ENCODE data around the gene IFNA2. TPM values are rescaled to one million over a fixed set of nuclear protein-coding genes. Genes with fewer than 3 reads are reported as not detected.
"Not testable (repeated sequence)": the region's sequence is repeated elsewhere in the genome, so short reads cannot be mapped to it uniquely, and the experiment has no call there.

The IFNA2 gene
- total and polyA plus RNA-seq, 2 experiments from 2014 or later = not detected

- Mint-ChIP-seq H3K4me1 (peaks cover 18% of the 10 kb centered on the region; the same call in 2 of the 3 replicates), H3K27ac (no peak overlapping the region), H3K9me3 (no peaks in the 10 kb centered on the region), H3K4me3 (no peak overlapping the region), H3K27me3 (ENCODE audit: insufficient read depth, low read depth, poor library complexity) (no peaks in the 10 kb centered on the region), H3K36me3 (ENCODE audit: low read depth) (no peaks in the 10 kb centered on the region)
- H3K79me2 ChIP-seq (replicated peaks; ENCODE audit: insufficient read depth) = no peaks in the 10 kb centered on the region
- 0 out of 2 replicates have a peak, but pooled peaks cover 8% of the 10 kb centered on the region for H3K4me1 ChIP-seq (ENCODE audit: insufficient read depth)
- H3K36me3 ChIP-seq (ENCODE audit: insufficient read depth) = no peaks in the 10 kb centered on the region
- H2AFZ ChIP-seq = no peak overlapping the region
- TF ChIP-seq, protein P1, sequence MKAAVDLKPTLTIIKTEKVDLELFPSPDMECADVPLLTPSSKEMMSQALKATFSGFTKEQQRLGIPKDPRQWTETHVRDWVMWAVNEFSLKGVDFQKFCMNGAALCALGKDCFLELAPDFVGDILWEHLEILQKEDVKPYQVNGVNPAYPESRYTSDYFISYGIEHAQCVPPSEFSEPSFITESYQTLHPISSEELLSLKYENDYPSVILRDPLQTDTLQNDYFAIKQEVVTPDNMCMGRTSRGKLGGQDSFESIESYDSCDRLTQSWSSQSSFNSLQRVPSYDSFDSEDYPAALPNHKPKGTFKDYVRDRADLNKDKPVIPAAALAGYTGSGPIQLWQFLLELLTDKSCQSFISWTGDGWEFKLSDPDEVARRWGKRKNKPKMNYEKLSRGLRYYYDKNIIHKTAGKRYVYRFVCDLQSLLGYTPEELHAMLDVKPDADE (IDR thresholded peaks at IDR 0.05) = no peak
- TF ChIP-seq, protein P2, sequence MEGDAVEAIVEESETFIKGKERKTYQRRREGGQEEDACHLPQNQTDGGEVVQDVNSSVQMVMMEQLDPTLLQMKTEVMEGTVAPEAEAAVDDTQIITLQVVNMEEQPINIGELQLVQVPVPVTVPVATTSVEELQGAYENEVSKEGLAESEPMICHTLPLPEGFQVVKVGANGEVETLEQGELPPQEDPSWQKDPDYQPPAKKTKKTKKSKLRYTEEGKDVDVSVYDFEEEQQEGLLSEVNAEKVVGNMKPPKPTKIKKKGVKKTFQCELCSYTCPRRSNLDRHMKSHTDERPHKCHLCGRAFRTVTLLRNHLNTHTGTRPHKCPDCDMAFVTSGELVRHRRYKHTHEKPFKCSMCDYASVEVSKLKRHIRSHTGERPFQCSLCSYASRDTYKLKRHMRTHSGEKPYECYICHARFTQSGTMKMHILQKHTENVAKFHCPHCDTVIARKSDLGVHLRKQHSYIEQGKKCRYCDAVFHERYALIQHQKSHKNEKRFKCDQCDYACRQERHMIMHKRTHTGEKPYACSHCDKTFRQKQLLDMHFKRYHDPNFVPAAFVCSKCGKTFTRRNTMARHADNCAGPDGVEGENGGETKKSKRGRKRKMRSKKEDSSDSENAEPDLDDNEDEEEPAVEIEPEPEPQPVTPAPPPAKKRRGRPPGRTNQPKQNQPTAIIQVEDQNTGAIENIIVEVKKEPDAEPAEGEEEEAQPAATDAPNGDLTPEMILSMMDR (conservative IDR thresholded peaks at IDR 0.05; ENCODE audit: low read depth in 2 of 2) = no peak
- no peak for TF ChIP-seq EZH2phosphoT487 (IDR thresholded peaks at IDR 0.05; ENCODE audit: unreplicated experiment)
- TF ChIP-seq STAT1 (IDR thresholded peaks at IDR 0.05; ENCODE audit: unreplicated experiment) = no peak
- H4K20me1 ChIP-seq (replicated peaks; ENCODE audit: insufficient read depth) = no peaks in the 10 kb centered on the region
- DNase-seq (ENCODE audit: low spot score) = peak; percentile 69
- no peaks in the 10 kb centered on the region for H3K9me2 ChIP-seq (ENCODE audit: insufficient read depth)
- H3K4me2 ChIP-seq = no peak overlapping the region; the same call in 1 of the 2 replicates
- no peaks in the 10 kb centered on the region for H3K27me3 ChIP-seq (ENCODE audit: insufficient read depth)
- ATAC-seq = peak; percentile 97
- H3K4me3 ChIP-seq = no peak overlapping the region
- no peaks in the 10 kb centered on the region for H3F3A ChIP-seq (replicated peaks; ENCODE audit: low read depth)
- H3K27ac ChIP-seq (ENCODE audit: low read depth) = peak overlapping the region; percentile 47; the same call in 1 of the 2 replicates
Observed at GRCh38 chr9:21381448-21382339, 3.5 kb downstream of the IFNA2 start.

DNA sequence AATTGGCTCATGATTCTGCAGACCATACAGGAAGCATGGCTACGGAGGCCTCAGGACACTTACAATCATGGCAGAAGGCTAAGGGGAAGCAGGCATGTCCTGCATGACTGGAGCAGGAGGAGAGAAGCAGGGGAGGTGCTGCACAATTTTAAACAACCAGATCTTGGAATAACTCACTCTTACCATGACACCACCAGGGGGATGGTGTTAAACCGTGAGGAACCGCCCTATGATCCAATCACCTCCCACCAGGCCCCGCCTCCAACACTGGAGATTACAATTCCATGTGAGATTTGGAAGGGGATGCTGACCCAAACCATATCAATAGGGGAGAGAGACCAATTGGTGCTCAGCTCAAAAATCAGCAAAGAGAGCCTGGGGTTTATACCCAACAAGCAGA lies 13.7 kb downstream of the IFNA2 start:
- not testable (repeated sequence) for H3K27ac Mint-ChIP-seq; H3K27me3 ChIP-seq (ENCODE audit: insufficient read depth); DNase-seq (ENCODE audit: low spot score); H3K9me3 Mint-ChIP-seq; H3K4me1 ChIP-seq (ENCODE audit: insufficient read depth); H3K27ac ChIP-seq (ENCODE audit: low read depth); H3K9me2 ChIP-seq (ENCODE audit: insufficient read depth); H3K4me1 Mint-ChIP-seq; H3K79me2 ChIP-seq (replicated peaks; ENCODE audit: insufficient read depth); H2AFZ ChIP-seq; H3K36me3 ChIP-seq (ENCODE audit: insufficient read depth); H3F3A ChIP-seq (replicated peaks; ENCODE audit: low read depth); H4K20me1 ChIP-seq (replicated peaks; ENCODE audit: insufficient read depth); H3K27me3 Mint-ChIP-seq (ENCODE audit: insufficient read depth, low read depth, poor library complexity); H3K36me3 Mint-ChIP-seq (ENCODE audit: low read depth); H3K4me2 ChIP-seq; H3K4me3 ChIP-seq; H3K4me3 Mint-ChIP-seq
- ATAC-seq = peak; percentile 58

- Histone ChIP-seq H3K27me3 (ENCODE audit: insufficient read depth) (no peaks in the 10 kb centered on the region), H2AFZ (no peak within 1 kb of the TSS), H3K79me2 (replicated peaks; ENCODE audit: insufficient read depth) (no peaks in the 10 kb centered on the region), H3K27ac (ENCODE audit: low read depth) (no peak within 1 kb of the TSS), H3K4me3 (no peak within 1 kb of the TSS), H4K20me1 (replicated peaks; ENCODE audit: insufficient read depth) (no peaks in the 10 kb centered on the region), H3F3A (replicated peaks; ENCODE audit: low read depth) (no peaks in the 10 kb centered on the region), H3K9me2 (ENCODE audit: insufficient read depth) (0 out of 2 replicates have a peak, but pooled peaks cover 3% of the 10 kb centered on the region), H3K4me1 (ENCODE audit: insufficient read depth) (no peaks in the 10 kb centered on the region), H3K36me3 (ENCODE audit: insufficient read depth) (no peaks in the 10 kb centered on the region), H3K4me2 (no peak within 1 kb of the TSS)
- no peak within 1 kb of the TSS for H3K4me3 Mint-ChIP-seq
- H3K36me3 Mint-ChIP-seq (ENCODE audit: low read depth) = no peaks in the 10 kb centered on the region
- peaks cover 2% of the 10 kb centered on the region for H3K27me3 Mint-ChIP-seq (ENCODE audit: insufficient read depth, low read depth, poor library complexity)
- TF ChIP-seq, protein P3, sequence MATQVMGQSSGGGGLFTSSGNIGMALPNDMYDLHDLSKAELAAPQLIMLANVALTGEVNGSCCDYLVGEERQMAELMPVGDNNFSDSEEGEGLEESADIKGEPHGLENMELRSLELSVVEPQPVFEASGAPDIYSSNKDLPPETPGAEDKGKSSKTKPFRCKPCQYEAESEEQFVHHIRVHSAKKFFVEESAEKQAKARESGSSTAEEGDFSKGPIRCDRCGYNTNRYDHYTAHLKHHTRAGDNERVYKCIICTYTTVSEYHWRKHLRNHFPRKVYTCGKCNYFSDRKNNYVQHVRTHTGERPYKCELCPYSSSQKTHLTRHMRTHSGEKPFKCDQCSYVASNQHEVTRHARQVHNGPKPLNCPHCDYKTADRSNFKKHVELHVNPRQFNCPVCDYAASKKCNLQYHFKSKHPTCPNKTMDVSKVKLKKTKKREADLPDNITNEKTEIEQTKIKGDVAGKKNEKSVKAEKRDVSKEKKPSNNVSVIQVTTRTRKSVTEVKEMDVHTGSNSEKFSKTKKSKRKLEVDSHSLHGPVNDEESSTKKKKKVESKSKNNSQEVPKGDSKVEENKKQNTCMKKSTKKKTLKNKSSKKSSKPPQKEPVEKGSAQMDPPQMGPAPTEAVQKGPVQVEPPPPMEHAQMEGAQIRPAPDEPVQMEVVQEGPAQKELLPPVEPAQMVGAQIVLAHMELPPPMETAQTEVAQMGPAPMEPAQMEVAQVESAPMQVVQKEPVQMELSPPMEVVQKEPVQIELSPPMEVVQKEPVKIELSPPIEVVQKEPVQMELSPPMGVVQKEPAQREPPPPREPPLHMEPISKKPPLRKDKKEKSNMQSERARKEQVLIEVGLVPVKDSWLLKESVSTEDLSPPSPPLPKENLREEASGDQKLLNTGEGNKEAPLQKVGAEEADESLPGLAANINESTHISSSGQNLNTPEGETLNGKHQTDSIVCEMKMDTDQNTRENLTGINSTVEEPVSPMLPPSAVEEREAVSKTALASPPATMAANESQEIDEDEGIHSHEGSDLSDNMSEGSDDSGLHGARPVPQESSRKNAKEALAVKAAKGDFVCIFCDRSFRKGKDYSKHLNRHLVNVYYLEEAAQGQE (IDR thresholded peaks at IDR 0.05; ENCODE audit: unreplicated experiment) = no peak
- no peaks in the 10 kb centered on the region for H3K9me3 Mint-ChIP-seq
- no peak within 1 kb of the TSS for H3K27ac Mint-ChIP-seq
- DNase-seq (ENCODE audit: low spot score) (no peak), ATAC-seq (no peak)
- H3K4me1 Mint-ChIP-seq = no peaks in the 10 kb centered on the region; the same call in 1 of the 3 replicates
Observed at GRCh38 chr9:21367957-21368356, 17.2 kb downstream of the IFNA2 start, which contains the start of gene IFNA13. Gene IFNA13 (minus strand): TSS chr9:21368057. CDS start chr9:21368010, 47 bp downstream.

GRCh38 chr9:21367169-21367568 lies 18.0 kb downstream of the IFNA2 start:
- not testable (repeated sequence) for H3K9me3 Mint-ChIP-seq; H3K36me3 Mint-ChIP-seq (ENCODE audit: low read depth); H3K27me3 Mint-ChIP-seq (ENCODE audit: insufficient read depth, low read depth, poor library complexity); H2AFZ ChIP-seq; DNase-seq (ENCODE audit: low spot score); H3K36me3 ChIP-seq (ENCODE audit: insufficient read depth); H3K4me3 Mint-ChIP-seq; H3K4me3 ChIP-seq; H3K4me1 ChIP-seq (ENCODE audit: insufficient read depth); H3F3A ChIP-seq (replicated peaks; ENCODE audit: low read depth); H3K27ac ChIP-seq (ENCODE audit: low read depth); H3K27ac Mint-ChIP-seq; H3K9me2 ChIP-seq (ENCODE audit: insufficient read depth); H4K20me1 ChIP-seq (replicated peaks; ENCODE audit: insufficient read depth); H3K27me3 ChIP-seq (ENCODE audit: insufficient read depth); H3K79me2 ChIP-seq (replicated peaks; ENCODE audit: insufficient read depth); ATAC-seq; H3K4me2 ChIP-seq; H3K4me1 Mint-ChIP-seq
